ENCODE results near the gene ZNF526. TPM values are rescaled to one million over a fixed set of nuclear protein-coding genes. Genes with fewer than 3 reads are reported as not detected.

Gene ZNF526
- total RNA-seq, 1 experiment from 2014 or later = 19.4 TPM

DNA sequence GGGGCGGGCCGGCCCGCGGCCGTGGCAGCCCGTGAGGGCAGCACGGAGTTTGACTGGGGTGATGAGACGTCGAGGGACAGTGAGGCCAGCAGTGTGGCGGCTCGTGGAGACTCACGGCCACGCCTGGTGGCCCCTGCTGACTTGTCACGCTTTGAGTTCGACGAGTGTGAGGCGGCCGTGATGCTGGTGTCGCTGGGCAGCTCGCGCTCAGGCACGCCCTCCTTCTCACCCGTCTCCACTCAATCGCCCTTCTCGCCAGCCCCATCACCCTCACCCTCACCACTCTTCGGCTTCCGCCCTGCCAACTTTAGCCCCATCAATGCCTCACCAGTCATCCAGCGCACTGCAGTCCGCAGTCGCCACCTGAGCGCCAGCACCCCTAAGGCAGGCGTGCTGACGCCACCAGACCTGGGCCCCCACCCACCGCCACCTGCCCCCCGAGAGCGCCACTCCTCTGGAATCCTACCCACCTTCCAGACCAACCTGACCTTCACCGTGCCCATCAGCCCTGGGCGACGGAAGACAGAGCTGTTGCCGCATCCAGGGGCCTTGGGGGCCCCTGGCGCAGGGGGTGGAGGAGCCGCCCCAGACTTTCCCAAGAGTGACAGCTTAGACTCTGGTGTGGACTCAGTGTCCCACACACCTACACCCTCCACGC is 53.4 kb downstream of the ZNF526 start:
- Histone ChIP-seq H3K4me1 (peaks cover 10% of the 10 kb centered on the region; the same call in 1 of the 2 replicates), H3K4me3 (ENCODE audit: low read depth, low read length) (no peak overlapping the region), H3K9me3 (no peaks in the 10 kb centered on the region), H3K27me3 (replicated peaks; ENCODE audit: control insufficient read depth, insufficient read depth, low read length) (no peaks in the 10 kb centered on the region), H3K36me3 (ENCODE audit: control insufficient read depth, insufficient read depth, low read length) (no peaks in the 10 kb centered on the region)
- no TSS peak for BruUV-seq (replicated peaks)
- Mint-ChIP-seq H3K27ac (ENCODE audit: unreplicated experiment) (no peak overlapping the region), H3K36me3 (ENCODE audit: insufficient read depth, unreplicated experiment) (peaks cover 11% of the 10 kb centered on the region), H3K4me1 (ENCODE audit: low read depth, unreplicated experiment) (peaks cover 6% of the 10 kb centered on the region), H3K27me3 (ENCODE audit: insufficient read depth, unreplicated experiment) (no peaks in the 10 kb centered on the region), H3K9me3 (ENCODE audit: unreplicated experiment) (no peaks in the 10 kb centered on the region), H3K4me3 (ENCODE audit: unreplicated experiment) (no peak overlapping the region)
- no peak for DNase-seq
- CTCF ChIA-PET = interaction anchor here (0.6 kb wide), 1 partner anchor 11 kb away, joined by 3 read pairs; no protein-coding TSS in a partner anchor
- intact Hi-C loops (cut with micrococcal nuclease; ENCODE audit: unreplicated experiment) = no loop called here
- TF ChIP-seq, protein P1, sequence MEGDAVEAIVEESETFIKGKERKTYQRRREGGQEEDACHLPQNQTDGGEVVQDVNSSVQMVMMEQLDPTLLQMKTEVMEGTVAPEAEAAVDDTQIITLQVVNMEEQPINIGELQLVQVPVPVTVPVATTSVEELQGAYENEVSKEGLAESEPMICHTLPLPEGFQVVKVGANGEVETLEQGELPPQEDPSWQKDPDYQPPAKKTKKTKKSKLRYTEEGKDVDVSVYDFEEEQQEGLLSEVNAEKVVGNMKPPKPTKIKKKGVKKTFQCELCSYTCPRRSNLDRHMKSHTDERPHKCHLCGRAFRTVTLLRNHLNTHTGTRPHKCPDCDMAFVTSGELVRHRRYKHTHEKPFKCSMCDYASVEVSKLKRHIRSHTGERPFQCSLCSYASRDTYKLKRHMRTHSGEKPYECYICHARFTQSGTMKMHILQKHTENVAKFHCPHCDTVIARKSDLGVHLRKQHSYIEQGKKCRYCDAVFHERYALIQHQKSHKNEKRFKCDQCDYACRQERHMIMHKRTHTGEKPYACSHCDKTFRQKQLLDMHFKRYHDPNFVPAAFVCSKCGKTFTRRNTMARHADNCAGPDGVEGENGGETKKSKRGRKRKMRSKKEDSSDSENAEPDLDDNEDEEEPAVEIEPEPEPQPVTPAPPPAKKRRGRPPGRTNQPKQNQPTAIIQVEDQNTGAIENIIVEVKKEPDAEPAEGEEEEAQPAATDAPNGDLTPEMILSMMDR (IDR thresholded peaks at IDR 0.05; ENCODE audit: insufficient read depth in 1 of 2, low read depth in 1 of 2, low read length in 1 of 2, severe bottlenecking in 1 of 2, unreplicated experiment in 1 of 2) = no peak
- POLR2A ChIA-PET = interaction anchor here (0.7 kb wide), 1 partner anchor 1008 kb away, joined by 5 read pairs; no protein-coding TSS in a partner anchor

DNA sequence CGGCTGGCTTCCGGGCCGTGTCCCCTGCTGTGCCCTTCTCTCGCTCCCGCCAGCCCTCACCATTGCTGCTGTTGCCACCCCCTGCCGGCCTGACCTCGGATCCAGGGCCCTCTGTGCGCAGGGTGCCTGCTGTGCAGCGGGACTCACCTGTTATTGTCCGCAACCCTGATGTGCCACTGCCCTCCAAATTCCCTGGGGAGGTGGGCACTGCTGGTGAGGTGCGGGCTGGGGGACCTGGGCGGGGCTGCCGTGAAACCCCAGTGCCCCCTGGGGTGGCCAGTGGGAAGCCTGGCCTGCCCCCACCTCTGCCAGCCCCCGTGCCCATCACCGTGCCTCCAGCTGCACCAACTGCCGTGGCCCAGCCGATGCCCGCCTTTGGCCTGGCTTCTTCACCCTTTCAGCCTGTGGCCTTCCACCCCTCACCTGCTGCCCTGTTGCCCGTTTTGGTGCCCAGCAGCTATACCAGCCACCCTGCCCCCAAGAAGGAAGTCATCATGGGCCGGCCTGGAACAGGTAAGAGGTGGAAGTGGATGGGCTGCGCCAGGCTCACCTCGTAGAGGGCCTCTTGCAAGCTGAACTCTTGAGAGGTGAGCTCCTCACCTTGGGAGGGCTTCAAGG is 54.1 kb downstream of the ZNF526 start:
- Mint-ChIP-seq H3K9me3 (ENCODE audit: unreplicated experiment) (no peaks in the 10 kb centered on the region), H3K36me3 (ENCODE audit: insufficient read depth, unreplicated experiment) (peaks cover 14% of the 10 kb centered on the region), H3K4me3 (ENCODE audit: unreplicated experiment) (no peak overlapping the region), H3K27ac (ENCODE audit: unreplicated experiment) (no peak overlapping the region), H3K4me1 (ENCODE audit: low read depth, unreplicated experiment) (peaks cover 9% of the 10 kb centered on the region), H3K27me3 (ENCODE audit: insufficient read depth, unreplicated experiment) (no peaks in the 10 kb centered on the region)
- ChIA-PET CTCF (no interaction called here), POLR2A (interaction anchor here (0.7 kb wide), 1 partner anchor 1008 kb away, joined by 5 read pairs; no protein-coding TSS in a partner anchor)
- TF ChIP-seq, protein P1 (IDR thresholded peaks at IDR 0.05; ENCODE audit: insufficient read depth in 1 of 2, low read depth in 1 of 2, low read length in 1 of 2, severe bottlenecking in 1 of 2, unreplicated experiment in 1 of 2) = no peak
- BruUV-seq (replicated peaks) = no TSS peak
- intact Hi-C loops (cut with micrococcal nuclease; ENCODE audit: unreplicated experiment) = no loop called here
- H3K4me3 ChIP-seq (ENCODE audit: low read depth, low read length) = no peak overlapping the region
- H3K4me1 ChIP-seq = peaks cover 13% of the 10 kb centered on the region; the same call in 1 of the 2 replicates
- H3K36me3 ChIP-seq (ENCODE audit: control insufficient read depth, insufficient read depth, low read length) = no peaks in the 10 kb centered on the region
- no peak for DNase-seq
- no peaks in the 10 kb centered on the region for H3K27me3 ChIP-seq (replicated peaks; ENCODE audit: control insufficient read depth, insufficient read depth, low read length)
- H3K9me3 ChIP-seq = no peaks in the 10 kb centered on the region

DNA sequence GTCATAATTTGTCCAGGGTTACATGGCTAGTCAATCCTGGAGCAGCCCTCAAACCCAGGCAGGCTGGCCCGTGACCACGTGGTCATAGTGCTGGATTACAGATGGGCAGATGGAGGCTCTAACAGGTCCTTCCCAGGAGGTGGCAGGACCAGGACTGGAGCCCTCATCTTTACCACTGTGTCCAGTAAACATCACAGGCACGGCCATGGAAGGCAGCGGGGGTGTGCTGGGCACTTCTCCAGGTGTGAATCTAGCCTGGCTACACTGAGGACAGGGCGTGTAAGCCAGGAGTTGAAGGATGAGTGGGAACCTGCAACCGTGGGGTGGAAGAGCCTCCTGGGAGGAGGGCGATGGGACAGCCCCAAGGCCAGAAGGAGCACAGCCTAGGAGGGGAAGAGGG is 55.0 kb downstream of the ZNF526 start:
- Mint-ChIP-seq H3K9me3 (ENCODE audit: unreplicated experiment) (no peaks in the 10 kb centered on the region), H3K36me3 (ENCODE audit: insufficient read depth, unreplicated experiment) (peaks cover 15% of the 10 kb centered on the region), H3K4me3 (ENCODE audit: unreplicated experiment) (no peak overlapping the region), H3K27me3 (ENCODE audit: insufficient read depth, unreplicated experiment) (no peaks in the 10 kb centered on the region), H3K4me1 (ENCODE audit: low read depth, unreplicated experiment) (peaks cover 16% of the 10 kb centered on the region), H3K27ac (ENCODE audit: unreplicated experiment) (no peak overlapping the region)
- Histone ChIP-seq H3K27me3 (replicated peaks; ENCODE audit: control insufficient read depth, insufficient read depth, low read length) (no peaks in the 10 kb centered on the region), H3K4me3 (ENCODE audit: low read depth, low read length) (no peak overlapping the region), H3K4me1 (peaks cover 13% of the 10 kb centered on the region; the same call in 1 of the 2 replicates), H3K36me3 (ENCODE audit: control insufficient read depth, insufficient read depth, low read length) (no peaks in the 10 kb centered on the region), H3K9me3 (no peaks in the 10 kb centered on the region)
- TF ChIP-seq, protein P1 (IDR thresholded peaks at IDR 0.05; ENCODE audit: insufficient read depth in 1 of 2, low read depth in 1 of 2, low read length in 1 of 2, severe bottlenecking in 1 of 2, unreplicated experiment in 1 of 2) = no peak
- BruUV-seq (replicated peaks) = no TSS peak
- intact Hi-C loops (cut with micrococcal nuclease; ENCODE audit: unreplicated experiment) = no loop called here
- ChIA-PET CTCF (no interaction called here), POLR2A (no interaction called here)
- no peak for DNase-seq
